AG09319 (cell line): ENCODE results near the gene MNS1.
"Not testable (repeated sequence)": the region's sequence is repeated elsewhere in the genome, so short reads cannot be mapped to it uniquely, and the experiment has no call there.

Source experiments
- DNase-seq: peaks from one replicate; pipeline ENCODE4 v3.0.0-alpha.2; 2010; ENCODE audit warnings: low read depth; ENCODE audit errors: extremely low read depth
- CTCF ChIP-seq: IDR thresholded peaks from 2 replicates; pipeline ENCODE4 v1.5.1; 2011; ENCODE audit warnings: low read depth, mild to moderate bottlenecking, inconsistent platforms, low read length, moderate library complexity

MNS1 gene

GRCh38 chr15:56425976-56426375, 39.0 kb downstream of the MNS1 start:
- no peak for DNase-seq
- TF ChIP-seq CTCF: no peak

GRCh38 chr15:56425276-56425675, 39.7 kb downstream of the MNS1 start:
- no peak for DNase-seq
- TF ChIP-seq CTCF: no peak

GRCh38 chr15:56413114-56413733, 51.7 kb downstream of the MNS1 start:
- DNase-seq: not testable (repeated sequence)

- no peak for TF ChIP-seq CTCF
- DNase-seq: no peak
These were observed 53.7 kb downstream of the MNS1 start for GRCh38 chr15:56411122-56411749.

- DNase-seq: no peak
These were observed 54.2 kb downstream of the MNS1 start for GRCh38 chr15:56410721-56411120.

GRCh38 chr15:56399209-56399608, 65.7 kb downstream of the MNS1 start:
- not testable (repeated sequence) for DNase-seq

More at GRCh38 chr15:56410721-56411120, 54.2 kb downstream of the MNS1 start:
- TF ChIP-seq CTCF: no peak

GRCh38 chr15:56397325-56397724, 67.6 kb downstream of the MNS1 start:
- not testable (repeated sequence) for DNase-seq

- no peak for DNase-seq
- no peak for TF ChIP-seq CTCF
These were observed 70.0 kb downstream of the MNS1 start for GRCh38 chr15:56394909-56395308.

GRCh38 chr15:56393277-56393676, 71.7 kb downstream of the MNS1 start:
- DNase-seq: no peak
- TF ChIP-seq CTCF: no peak
